COLO668 (cell line): ENCODE results near the gene SIL1.

Experiments
- DNase-seq: peaks from one replicate; lab custom pipeline; 2025; ENCODE audit not compliant: unreplicated experiment; lab: John Stamatoyannopoulos, UW

The SIL1 gene

DNA sequence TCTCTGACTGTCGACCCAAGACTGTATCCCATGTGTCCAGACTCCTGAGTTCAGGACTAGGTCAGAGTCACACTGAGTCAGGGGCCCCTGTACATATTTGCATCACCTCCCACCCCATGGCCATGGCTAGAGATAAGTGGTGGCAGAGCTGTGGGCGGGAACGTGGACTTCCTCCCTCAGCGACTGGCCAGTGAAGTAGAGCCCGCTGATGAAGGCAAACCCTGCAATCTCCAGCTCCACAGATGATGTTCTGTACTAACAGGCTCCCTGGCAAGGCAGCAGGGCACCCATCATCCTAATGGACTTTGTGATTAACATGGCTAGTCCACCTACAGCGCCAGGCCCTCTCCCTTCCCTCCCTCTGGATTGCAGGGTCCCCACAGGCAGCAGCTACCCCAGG is 212.5 kb downstream of the SIL1 start:
- no peak for DNase-seq

- DNase-seq, result no peak
These were observed 212.9 kb downstream of the SIL1 start for GRCh38 chr5:138985256-138985655.

DNA sequence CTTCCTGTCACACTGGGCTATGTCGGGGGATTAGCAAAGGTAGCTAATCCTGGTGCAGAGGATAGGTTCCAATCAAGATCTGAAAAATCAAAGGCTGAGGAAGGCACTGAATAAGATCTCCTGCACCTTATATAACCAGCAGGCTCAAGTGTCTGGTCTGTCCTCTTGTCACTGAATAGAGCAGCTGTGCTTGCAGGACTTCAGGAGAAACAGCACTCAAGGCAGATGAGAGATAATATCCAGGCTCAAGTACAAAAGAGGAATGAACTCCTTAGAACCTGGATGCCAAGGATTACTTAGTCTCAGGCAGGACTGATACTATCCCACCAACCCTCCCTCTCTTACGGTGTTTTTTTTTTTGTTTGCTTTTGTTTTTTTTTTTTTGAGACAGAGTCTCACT is 214.2 kb downstream of the SIL1 start:
- no peak for DNase-seq

- no peak for DNase-seq
These were observed 216.6 kb downstream of the SIL1 start for GRCh38 chr5:138981586-138981985.

DNA sequence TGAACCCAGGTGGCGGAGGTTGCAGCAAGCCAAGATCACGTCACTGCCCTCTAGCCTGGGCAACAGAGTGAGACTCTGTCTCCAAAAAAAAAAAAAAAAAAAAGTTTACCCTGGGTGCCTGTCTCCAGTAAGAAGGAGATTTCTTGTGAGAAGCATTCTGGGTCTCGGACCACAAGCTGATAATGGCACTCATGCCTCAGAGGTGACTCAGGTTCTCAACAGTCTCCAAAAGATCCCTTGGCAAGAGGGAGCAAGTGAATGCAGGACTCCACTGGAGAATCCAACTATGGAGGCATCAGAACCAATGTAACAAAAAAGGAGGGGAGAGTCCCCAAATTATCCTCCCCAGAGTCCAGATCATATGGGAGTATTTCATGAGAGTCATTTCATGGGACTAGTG is 217.0 kb downstream of the SIL1 start:
- no peak for DNase-seq

- DNase-seq, result no peak
These were observed 217.7 kb downstream of the SIL1 start for GRCh38 chr5:138980441-138980840.

DNA sequence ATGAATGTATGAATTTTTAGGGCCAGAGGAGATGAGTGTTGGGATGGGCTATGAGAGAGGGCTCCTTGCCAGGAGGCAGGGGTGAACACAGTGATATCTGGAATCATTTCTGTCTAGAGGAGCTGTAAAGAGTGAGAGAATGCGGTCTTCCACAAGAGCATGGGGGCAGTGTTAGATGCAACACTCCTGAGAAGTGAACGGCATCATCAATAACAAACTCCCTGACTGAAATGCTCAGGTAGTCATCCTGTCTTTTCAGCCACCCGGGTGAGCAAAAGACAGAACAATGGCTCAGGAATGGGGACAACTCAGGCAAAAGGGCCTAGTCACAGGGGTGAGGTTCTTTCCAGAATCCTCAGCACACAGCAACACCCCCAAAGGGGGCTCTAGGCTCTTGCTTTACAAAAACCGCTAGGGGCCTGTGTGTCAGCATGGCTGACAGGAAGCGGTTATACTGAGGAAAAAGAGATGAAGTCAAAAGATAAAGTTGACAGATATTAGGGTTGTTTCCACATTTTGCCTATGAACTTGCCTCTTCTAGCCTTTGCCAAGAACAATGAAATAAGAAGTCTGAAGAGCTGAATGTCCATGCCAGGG is 218.4 kb downstream of the SIL1 start:
- DNase-seq, result no peak

GRCh38 chr5:138978581-138978980 is 219.6 kb downstream of the SIL1 start:
- DNase-seq, result no peak

DNA sequence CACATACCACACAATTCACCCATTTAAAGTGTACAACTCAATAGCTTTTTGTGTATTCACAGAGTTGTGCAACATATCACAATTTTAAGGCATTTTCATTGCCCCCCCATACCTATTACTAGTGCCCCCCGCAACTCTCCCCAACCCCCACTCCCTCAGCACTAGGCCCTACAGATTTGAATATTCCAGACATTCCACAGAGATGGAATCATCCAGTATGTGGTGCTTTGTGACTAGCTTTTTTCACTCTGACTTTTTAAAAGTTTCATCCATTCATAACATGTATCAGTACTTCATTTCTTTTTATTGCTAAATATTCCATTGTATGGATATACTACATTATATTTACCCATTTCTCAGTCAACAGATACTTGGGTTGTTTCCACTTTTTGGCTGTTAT is 220.1 kb downstream of the SIL1 start:
- DNase-seq, result no peak

- DNase-seq, result no peak
These were observed 222.9 kb downstream of the SIL1 start for GRCh38 chr5:138975098-138975847.

DNA sequence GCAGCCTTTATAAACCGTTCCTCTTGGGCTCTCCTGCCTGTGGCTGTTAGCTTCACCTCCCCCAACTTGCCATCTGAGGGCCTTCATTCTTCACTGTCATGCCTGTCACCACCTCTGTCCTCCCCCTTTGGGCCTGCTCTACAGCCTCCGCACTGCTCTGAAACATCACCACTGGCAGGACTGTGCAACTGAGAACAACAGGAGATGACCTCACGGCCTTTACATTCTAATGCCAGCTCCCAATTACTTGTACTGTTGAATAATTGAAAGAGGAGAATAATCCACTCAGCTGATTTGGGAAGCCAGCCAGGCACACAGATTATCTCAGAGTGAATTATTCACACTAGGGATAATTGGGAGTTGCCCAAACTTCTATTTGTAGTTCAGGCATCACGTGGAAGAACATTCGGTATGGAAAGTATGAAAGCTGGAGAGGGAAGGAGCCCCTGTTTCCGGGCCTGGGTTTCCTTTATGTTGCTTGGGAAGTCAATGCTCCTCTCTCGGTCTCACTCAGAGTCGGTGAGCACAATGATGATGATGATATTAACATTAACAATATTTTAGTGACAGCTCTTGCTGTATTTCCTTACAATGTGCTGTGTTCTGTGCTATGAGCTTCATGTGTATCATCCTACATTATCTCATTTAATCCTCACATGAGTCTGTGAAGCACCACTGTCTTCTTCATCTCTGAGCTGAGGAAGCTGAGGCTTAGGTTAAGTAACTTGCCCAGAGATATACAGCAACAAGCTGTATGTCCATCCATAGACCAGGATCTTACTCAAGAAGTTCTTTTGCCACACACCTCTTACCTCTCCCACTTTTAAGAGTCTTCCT is 223.7 kb downstream of the SIL1 start:
- DNase-seq, result no peak

DNA sequence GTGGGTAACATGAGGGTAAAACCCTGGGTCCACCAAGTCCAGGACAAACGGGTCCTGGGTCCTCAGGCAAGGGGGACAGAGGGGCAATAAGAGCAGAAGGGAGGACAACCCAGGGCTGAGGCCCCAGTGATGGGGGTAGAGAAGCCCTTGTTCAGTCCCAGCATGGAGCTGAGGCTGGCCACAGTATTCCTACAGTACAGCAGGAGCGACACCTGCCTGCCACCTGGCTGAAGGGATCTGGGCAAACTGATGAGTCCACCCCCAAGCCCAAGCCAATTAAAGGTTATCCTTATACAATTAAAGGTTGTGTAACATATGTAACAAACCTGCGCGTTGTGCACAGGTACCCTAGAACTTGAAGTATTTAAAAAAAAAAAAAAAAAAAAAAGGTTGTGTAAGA is 225.3 kb downstream of the SIL1 start:
- DNase-seq, result no peak

DNA sequence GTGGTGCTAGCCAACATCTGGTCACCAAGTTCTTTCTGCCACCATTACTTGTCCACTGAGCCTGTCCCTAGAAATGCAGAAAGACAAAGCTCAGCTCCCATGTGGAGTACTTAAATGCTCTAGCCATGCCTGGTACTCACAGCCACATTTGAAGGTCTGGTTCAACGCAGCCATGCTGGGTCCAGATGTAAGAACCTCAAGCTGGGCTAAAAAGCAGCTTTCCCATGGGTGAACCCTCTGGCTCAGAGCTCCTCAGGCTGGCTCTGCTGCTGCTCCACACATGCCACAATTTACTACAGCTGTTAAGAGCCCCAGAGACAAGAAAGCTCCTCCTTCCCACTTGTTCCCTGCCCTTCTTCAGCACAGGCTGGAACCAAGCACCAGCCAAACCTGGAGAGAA is 225.9 kb downstream of the SIL1 start:
- DNase-seq, result no peak

DNA sequence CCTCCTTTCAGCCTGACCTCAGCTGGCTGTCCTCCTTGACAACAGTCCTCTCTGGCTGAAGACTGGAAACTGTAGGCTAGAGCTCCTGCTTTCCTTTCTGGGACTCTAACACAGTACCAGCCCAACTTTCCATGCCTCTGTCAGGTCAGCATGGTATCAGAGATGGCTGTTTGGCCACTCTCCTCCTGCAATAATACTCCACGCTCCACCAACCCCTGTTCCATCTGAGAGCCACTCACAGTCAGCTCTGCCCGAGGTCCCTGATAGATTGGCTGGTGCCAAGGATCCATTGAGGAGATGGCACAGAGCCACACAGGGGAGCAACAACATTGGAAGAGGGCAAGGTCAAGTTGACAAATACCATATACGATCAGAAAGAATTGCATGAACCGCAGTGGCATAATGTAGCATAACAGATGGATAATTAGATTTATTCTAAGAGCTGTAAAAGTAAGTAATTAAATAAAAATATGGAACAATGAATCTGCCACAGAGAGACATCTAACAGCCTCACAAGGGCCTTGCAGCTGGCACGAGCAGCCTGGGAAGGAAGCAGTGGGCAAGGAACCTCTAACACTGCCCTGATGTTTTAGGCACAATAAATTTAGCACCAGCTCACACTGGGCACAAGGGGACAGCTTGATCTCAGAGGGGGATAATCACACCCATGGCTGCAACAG is 228.7 kb downstream of the SIL1 start:
- no peak for DNase-seq

- DNase-seq, result no peak
These were observed 229.6 kb downstream of the SIL1 start for GRCh38 chr5:138968601-138969000.

- DNase-seq, result no peak
These were observed 230.2 kb downstream of the SIL1 start for GRCh38 chr5:138967791-138968448.

DNA sequence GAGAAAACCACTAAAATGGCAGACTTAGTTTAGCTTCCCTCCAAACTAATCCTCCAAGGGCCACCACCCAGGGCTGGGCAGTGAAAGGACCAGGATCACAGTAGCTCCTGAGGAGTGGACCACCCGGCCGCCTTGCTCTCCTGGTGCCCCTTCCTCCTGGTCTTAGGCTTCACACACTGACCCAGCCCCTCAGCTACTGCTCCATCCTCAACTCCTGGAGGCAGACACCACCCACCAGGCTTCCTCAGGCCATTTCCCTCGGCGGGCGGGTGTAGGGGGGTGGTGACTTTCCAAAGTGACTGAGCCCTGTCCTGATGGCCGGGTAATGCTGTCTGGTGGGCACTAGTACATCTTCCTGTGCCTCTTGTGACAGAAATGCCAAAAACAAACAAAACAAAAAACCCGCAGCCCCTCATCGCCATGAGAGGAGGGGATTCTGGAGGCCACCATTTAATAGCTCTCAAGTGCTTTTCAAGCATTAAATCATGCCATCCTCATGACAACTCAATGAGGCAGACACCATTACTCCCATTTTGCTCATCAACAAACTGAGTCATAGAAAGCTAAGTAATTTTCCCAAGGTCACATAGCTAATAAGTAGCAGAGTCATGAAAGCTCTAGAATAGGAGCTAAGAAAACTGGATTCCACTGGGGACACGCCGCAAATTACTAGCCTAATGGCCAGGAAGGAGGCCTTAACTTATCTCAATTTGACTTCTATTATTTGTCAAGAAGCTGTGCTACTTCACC is 231.8 kb downstream of the SIL1 start:
- no peak for DNase-seq

GRCh38 chr5:138965626-138966025 is 232.5 kb downstream of the SIL1 start:
- no peak for DNase-seq

DNA sequence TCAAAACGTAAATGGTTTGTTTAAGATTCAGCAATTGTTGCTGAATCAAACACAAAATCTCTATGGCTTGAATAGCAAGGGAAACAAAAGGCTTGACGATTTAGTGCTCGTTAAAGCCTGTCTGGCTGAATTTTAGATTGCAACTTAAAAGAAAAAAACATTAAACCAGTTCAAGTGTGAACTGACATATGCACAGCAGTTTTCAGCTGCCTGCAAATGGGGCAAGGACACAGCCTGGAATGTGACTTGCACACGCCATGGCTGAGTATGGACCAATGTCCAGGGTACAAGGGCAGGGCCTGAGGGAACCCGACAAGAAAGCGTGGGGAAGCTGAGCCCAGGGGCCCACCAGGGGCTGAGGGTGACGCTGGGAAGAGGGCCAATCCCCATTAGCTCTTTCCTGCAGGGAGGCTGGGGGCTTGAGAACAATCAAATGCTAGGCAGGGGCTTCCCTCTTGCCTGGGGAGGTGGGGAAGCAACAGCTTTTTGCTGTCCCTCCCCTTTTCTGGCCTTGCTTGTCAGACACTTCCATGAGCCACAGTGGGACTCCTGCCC is 233.4 kb downstream of the SIL1 start:
- no peak for DNase-seq

GRCh38 chr5:138963763-138964371 is 234.3 kb downstream of the SIL1 start:
- DNase-seq, result no peak
